ENCODE results near the gene LPAR3. TPM values are rescaled to one million over a fixed set of nuclear protein-coding genes. Genes with fewer than 3 reads are reported as not detected.

The LPAR3 gene
- total and polyA plus RNA-seq, 2 of the 4 experiments (the other 2 are of a cell fraction): 0.09 to 0.18 TPM

GRCh38 chr1:84769636-84770035, 123.4 kb downstream of the LPAR3 start:
- no peak overlapping the region for H2BK15ac ChIP-seq (ENCODE audit: low read depth, low read length)
- 60% methylated on average over 1 of the region's 1 CpG; no CpG with 5 or more reads in 1 of the 2 experiments for WGBS, 2 experiments (ENCODE audit: extremely low coverage in 2 of 2, insufficient read length in 1 of 2)
- no peaks in the 10 kb centered on the region for H3K36me3 ChIP-seq (ENCODE audit: control insufficient read depth, insufficient read depth, low read length)
- H4K5ac ChIP-seq (ENCODE audit: low read depth, low read length): no peak overlapping the region
- dilution Hi-C loops (cut with HindIII; ENCODE audit: low sequenced_read_pairs, unreplicated experiment): no loop called here
- TF ChIP-seq USF2 (IDR thresholded peaks at IDR 0.05; ENCODE audit: low read depth, low read length) (no peak), CHD1 (IDR thresholded peaks at IDR 0.05; ENCODE audit: low read depth, low read length) (no peak), MAFK (IDR thresholded peaks at IDR 0.05; ENCODE audit: low read depth, low read length) (no peak), NFE2L2 (IDR thresholded peaks at IDR 0.05; ENCODE audit: low read depth, low read length) (no peak), RFX5 (IDR thresholded peaks at IDR 0.05; ENCODE audit: low read depth, low read length) (no peak), MXI1 (IDR thresholded peaks at IDR 0.05; ENCODE audit: borderline replicate concordance, low read depth, low read length) (no peak), POLR2A (IDR thresholded peaks at IDR 0.05; ENCODE audit: low read depth, low read length) (no peak), SMC3 (IDR thresholded peaks at IDR 0.05; ENCODE audit: low read depth, low read length) (no peak), RCOR1 (IDR thresholded peaks at IDR 0.05; ENCODE audit: insufficient replicate concordance, low read length) (no peak), RAD21 (IDR thresholded peaks at IDR 0.05; ENCODE audit: low read length) (no peak)
- H2BK5ac ChIP-seq (ENCODE audit: low read depth, low read length, poor library complexity, severe bottlenecking): no peak overlapping the region
- H2AK5ac ChIP-seq (ENCODE audit: low read depth, low read length): no peak overlapping the region
- H3K9me1 ChIP-seq (ENCODE audit: insufficient read depth, low read length): no peaks in the 10 kb centered on the region
- POLR2A ChIA-PET (ENCODE audit: unreplicated experiment): no interaction called here
- H2AK9ac ChIP-seq (replicated peaks; ENCODE audit: low read depth, low read length, poor library complexity): no peak overlapping the region
- no peak overlapping the region for H2AFZ ChIP-seq (replicated peaks; ENCODE audit: low read length, poor library complexity)
- in situ Hi-C loops (cut with MboI; ENCODE audit: low sequenced_read_pairs): loop anchor here (5.0 to 25.0 kb wide), 4 partner anchors 168 to 845 kb away; no protein-coding TSS in a partner anchor
- H3K9me3 ChIP-seq (ENCODE audit: control insufficient read depth, insufficient read depth, low read length): peaks cover 2% of the 10 kb centered on the region; the same call in 1 of the 2 replicates
- no peak for ATAC-seq (ENCODE audit: low read depth)
- H3K56ac ChIP-seq (ENCODE audit: extremely low read depth, insufficient read depth, low read length): no peak overlapping the region
- no peaks in the 10 kb centered on the region for H4K20me1 ChIP-seq (ENCODE audit: insufficient read depth, low read length)
- H3K4me1 ChIP-seq (ENCODE audit: control insufficient read depth, insufficient read depth, low read length): no peaks in the 10 kb centered on the region
- H3K27ac ChIP-seq (ENCODE audit: insufficient read depth, low read length): no peak overlapping the region
- H3K9ac ChIP-seq (ENCODE audit: low read depth, low read length): no peak overlapping the region
- no TSS peak for BruUV-seq (replicated peaks)
- no peak overlapping the region for H2BK120ac ChIP-seq (ENCODE audit: low read depth, low read length)
- H4K91ac ChIP-seq (ENCODE audit: insufficient read depth, low read depth, low read length): no peak overlapping the region
- no peak overlapping the region for H4K8ac ChIP-seq (ENCODE audit: low read depth in 2 of 2, low read length in 2 of 2)
- H3K27me3 ChIP-seq (ENCODE audit: control insufficient read depth, insufficient read depth, low read length): peaks cover 20% of the 10 kb centered on the region
- no peak for DNase-seq
- intact Hi-C loops (cut with micrococcal nuclease): loop anchor here (5.0 kb wide), 2 partner anchors 627 to 837 kb away; partner anchors contain the start of gene PRKACB
- no peak overlapping the region for H3K4me2 ChIP-seq (ENCODE audit: low read depth, low read length)
- H3K18ac ChIP-seq (ENCODE audit: low read depth, low read length): no peak overlapping the region
- no peaks in the 10 kb centered on the region for H3K79me1 ChIP-seq (ENCODE audit: low read depth in 1 of 2, low read length in 2 of 2)
- CTCF ChIA-PET: interaction anchor here (0.7 kb wide), 1 partner anchor 10 kb away, joined by 3 read pairs; no protein-coding TSS in a partner anchor
- H3K4me3 ChIP-seq (ENCODE audit: insufficient read depth, low read depth, low read length): no peak overlapping the region
- no peak overlapping the region for H3K14ac ChIP-seq (replicated peaks; ENCODE audit: low read depth, low read length)
- H3K4ac ChIP-seq (ENCODE audit: low read depth, low read length): no peak overlapping the region
- H3K23ac ChIP-seq (ENCODE audit: low read depth, low read length): no peak overlapping the region
- no peak overlapping the region for H2BK20ac ChIP-seq (ENCODE audit: low read depth, low read length)

All from IMR-90 (cell line).